ENCODE data around the gene PRPF31.
"Not testable (repeated sequence)": the region's sequence is repeated elsewhere in the genome, so short reads cannot be mapped to it uniquely, and the experiment has no call there.

PRPF31 gene

DNA sequence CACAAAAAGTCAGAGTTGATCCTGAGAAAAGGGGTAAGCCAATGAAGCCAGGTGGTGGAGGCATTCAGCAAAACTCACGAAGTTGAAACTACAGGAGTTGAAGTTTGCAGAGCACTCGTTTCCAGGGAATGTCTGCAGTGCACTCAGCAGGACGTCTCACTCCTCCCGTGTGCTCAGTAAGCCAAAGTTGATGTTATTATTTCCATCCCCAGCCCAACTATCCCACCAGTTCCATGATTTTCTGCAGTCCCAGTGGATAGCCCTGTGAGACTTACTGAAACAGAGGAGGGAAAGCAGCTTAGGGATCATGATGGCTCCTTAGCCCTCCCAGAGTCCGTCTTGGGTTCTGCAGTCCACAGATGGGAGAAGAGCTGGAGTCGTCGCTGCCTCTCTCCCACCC lies 34.5 kb upstream of the PRPF31 start, which contains the start of gene TARM1:
Gene TARM1 (minus strand): TSS at position 334 of the 400 bp plus-strand sequence. CDS start 25 bp downstream, at position 309.
- intact Hi-C loops (cut with DNase I; ENCODE audit: low total_unique reads), result no loop called here
- H3K9me3 ChIP-seq, result peaks cover 4 to 20% (median 19%) of the 10 kb centered on the region in 3 donors
- H3K27ac ChIP-seq, result no peak within 1 kb of the TSS
- no peaks in the 10 kb centered on the region for H3K4me1 ChIP-seq
- no peak for DNase-seq
- H3K36me3 ChIP-seq, result no peaks in the 10 kb centered on the region
- H3K27me3 ChIP-seq, result no peaks in the 10 kb centered on the region
- no peak within 1 kb of the TSS for H3K4me3 ChIP-seq
- TF ChIP-seq, protein P1, sequence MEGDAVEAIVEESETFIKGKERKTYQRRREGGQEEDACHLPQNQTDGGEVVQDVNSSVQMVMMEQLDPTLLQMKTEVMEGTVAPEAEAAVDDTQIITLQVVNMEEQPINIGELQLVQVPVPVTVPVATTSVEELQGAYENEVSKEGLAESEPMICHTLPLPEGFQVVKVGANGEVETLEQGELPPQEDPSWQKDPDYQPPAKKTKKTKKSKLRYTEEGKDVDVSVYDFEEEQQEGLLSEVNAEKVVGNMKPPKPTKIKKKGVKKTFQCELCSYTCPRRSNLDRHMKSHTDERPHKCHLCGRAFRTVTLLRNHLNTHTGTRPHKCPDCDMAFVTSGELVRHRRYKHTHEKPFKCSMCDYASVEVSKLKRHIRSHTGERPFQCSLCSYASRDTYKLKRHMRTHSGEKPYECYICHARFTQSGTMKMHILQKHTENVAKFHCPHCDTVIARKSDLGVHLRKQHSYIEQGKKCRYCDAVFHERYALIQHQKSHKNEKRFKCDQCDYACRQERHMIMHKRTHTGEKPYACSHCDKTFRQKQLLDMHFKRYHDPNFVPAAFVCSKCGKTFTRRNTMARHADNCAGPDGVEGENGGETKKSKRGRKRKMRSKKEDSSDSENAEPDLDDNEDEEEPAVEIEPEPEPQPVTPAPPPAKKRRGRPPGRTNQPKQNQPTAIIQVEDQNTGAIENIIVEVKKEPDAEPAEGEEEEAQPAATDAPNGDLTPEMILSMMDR (IDR thresholded peaks at IDR 0.05), result no peak

DNA sequence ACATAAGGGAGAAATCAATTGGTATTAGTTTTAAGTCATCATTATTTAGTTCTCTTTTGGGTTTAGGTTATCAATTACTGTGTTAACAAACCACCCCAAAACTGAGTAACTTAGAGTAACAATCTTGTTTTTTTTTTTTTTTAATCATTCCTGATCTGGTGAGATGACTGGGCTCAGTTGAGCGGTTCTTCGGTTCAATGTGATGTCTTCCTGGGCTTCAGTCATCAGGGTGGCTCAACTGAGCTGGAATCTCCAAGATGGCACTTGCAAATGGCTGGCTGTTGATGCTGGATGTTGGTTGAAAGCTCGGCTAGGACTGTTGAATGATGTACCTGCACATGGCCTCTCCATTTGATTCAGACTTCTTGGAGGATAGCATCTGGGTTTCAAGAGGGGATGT lies 31.1 kb upstream of the PRPF31 start:
- Histone ChIP-seq H3K36me3 (no peaks in the 10 kb centered on the region), H3K9me3 (peaks cover 4 to 20% (median 19%) of the 10 kb centered on the region in 3 donors), H3K27me3 (no peaks in the 10 kb centered on the region), H3K4me3 (no peak overlapping the region), H3K27ac (no peak overlapping the region), H3K4me1 (no peaks in the 10 kb centered on the region)
- intact Hi-C loops (cut with DNase I; ENCODE audit: low total_unique reads), result no loop called here
- no peak for DNase-seq
- TF ChIP-seq, protein P1 (IDR thresholded peaks at IDR 0.05), result no peak

DNA sequence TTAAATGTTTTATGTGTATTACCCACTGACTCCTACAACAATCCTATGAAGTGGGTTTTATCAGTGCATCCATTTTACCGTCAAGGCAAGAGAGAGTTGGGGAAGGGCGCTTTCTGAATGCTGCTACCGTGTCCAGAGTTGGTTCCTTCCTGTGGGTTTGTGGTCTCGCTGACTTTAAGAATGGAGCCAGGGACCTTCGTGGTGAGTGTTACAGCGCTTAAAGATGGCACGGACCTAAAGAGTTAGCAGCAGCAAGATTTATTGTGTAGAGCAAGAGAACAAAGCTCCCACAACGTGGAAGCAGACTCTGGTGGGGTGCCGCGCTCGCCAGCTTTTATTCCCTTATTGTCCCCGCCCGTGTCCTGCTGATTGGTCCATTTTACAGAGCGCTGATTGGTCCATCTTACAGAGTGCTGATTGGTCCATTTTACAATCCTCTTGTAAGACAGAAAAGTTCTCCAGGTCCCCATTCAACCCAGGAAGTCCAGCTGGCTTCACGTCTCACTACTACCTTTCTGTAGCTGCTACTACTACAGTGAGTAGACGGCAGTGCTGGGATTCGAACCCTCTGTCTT lies 21.0 kb upstream of the PRPF31 start:
- intact Hi-C loops (cut with DNase I; ENCODE audit: low total_unique reads), result no loop called here
- peaks cover 0 to 25% of the 10 kb centered on the region in 2 donors for H3K27me3 ChIP-seq
- no peak overlapping the region for H3K4me3 ChIP-seq
- H3K27ac ChIP-seq, result no peak overlapping the region
- peaks cover 0 to 10% (median 9%) of the 10 kb centered on the region in 4 donors for H3K4me1 ChIP-seq
- no peak for DNase-seq
- H3K9me3 ChIP-seq, result no peaks in the 10 kb centered on the region
- H3K36me3 ChIP-seq, result no peaks in the 10 kb centered on the region
- TF ChIP-seq, protein P1 (IDR thresholded peaks at IDR 0.05), result no peak

DNA sequence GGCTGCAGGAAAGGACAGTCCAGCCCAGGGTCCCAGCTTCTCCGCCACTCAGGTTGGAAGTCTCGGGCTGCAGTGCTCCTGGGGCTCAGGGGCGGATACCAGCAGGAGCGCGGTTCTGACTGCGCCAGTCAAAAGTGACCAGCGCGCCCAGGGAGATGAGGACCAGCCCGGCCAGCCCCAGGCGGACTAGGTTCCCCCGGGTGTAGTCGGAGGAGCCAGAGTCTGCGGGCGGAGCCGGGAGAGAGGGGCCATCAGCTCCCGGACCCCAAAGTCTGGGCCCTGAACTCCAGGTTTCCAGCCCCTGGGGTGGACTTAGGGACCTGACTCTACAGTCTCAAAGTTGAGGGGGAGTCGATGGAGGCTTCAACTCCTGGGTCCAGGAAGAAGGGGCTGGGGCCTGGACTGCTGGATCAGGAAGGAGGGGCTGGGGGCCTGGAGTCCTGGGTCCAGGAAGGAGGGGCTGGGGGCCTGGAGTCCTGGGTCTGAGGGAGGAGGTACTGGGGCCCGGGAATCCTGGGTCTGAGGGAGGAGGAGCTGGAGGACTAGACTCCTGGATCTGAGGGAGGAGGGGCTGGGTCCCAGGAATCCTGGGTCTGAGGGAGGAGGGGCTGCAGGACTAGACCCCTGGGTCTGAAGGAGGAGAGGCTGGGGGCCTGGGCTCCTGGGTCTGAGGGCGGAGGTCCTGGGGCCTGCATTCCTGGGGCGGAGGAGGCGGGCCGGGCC lies 20.3 kb upstream of the PRPF31 start:
- Histone ChIP-seq H3K4me3 (peak overlapping the region in 1 of 2 donors; percentile 49), H3K36me3 (no peaks in the 10 kb centered on the region), H3K27me3 (peaks cover 0 to 25% of the 10 kb centered on the region in 2 donors), H3K9me3 (no peaks in the 10 kb centered on the region), H3K27ac (peak overlapping the region in 1 of 2 donors; percentile 8), H3K4me1 (peaks cover 0 to 10% (median 9%) of the 10 kb centered on the region in 4 donors)
- intact Hi-C loops (cut with DNase I; ENCODE audit: low total_unique reads), result no loop called here
- DNase-seq, result no peak
- TF ChIP-seq, protein P1 (IDR thresholded peaks at IDR 0.05), result no peak

DNA sequence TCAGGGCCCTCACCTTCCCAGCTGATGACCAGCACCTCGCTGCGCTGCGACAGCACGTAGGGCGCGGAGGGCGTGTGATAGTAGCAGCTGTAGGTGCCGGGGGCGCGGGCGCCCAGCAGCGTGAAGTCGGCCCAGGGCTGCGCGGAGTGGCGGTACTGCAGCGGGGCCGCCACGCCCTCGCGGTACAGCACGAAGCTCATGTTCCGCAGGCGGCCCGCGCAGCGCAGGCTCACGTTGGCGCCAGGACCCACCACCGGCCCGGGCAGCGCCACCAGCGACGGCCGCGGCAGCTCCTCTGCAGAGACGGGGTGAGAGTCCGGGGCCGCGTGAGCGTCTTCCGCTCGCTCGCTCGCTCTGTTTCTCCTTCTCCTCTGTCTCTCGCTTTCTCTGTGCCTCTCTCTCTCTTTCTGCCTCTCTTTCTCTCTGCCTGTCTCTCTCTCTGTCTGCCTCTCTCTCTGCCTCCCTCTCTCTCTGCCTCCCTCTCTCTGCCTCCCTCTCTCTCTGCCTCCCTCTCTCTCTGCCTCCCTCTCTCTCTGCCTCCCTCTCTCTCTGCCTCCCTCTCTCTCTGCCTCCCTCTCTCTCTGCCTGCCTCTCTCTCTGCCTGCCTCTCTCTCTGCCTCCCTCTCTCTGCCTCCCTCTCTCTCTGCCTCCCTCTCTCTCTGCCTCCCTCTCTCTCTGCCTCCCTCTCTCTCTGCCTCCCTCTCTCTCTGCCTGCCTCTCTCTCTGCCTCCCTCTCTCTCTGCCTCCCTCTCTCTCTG lies 19.5 kb upstream of the PRPF31 start:
- Histone ChIP-seq H3K4me3 (peak overlapping the region; percentile 19 to 49), H3K27ac (peak overlapping the region in 1 of 2 donors; percentile 8), H3K27me3 (peaks cover 0 to 24% of the 10 kb centered on the region in 2 donors)
- H3K9me3 ChIP-seq; H3K4me1 ChIP-seq; intact Hi-C loops (cut with DNase I; ENCODE audit: low total_unique reads); H3K36me3 ChIP-seq: not testable (repeated sequence)
- DNase-seq, result peak in 1 of 2 donors; percentile 42
